GM10847 (cell line): ENCODE results near the gene ZDHHC11.

ENCODE experiments used
- POLR2A ChIP-seq: IDR thresholded peaks from 2 replicates; pipeline ENCODE4 v1.6.1; 2011; ENCODE audit not compliant: insufficient read length; ENCODE audit errors: extremely low read depth

ZDHHC11 gene

GRCh38 chr5:777756-778161 lies 73.0 kb downstream of the ZDHHC11 start:
- TF ChIP-seq POLR2A = no peak

DNA sequence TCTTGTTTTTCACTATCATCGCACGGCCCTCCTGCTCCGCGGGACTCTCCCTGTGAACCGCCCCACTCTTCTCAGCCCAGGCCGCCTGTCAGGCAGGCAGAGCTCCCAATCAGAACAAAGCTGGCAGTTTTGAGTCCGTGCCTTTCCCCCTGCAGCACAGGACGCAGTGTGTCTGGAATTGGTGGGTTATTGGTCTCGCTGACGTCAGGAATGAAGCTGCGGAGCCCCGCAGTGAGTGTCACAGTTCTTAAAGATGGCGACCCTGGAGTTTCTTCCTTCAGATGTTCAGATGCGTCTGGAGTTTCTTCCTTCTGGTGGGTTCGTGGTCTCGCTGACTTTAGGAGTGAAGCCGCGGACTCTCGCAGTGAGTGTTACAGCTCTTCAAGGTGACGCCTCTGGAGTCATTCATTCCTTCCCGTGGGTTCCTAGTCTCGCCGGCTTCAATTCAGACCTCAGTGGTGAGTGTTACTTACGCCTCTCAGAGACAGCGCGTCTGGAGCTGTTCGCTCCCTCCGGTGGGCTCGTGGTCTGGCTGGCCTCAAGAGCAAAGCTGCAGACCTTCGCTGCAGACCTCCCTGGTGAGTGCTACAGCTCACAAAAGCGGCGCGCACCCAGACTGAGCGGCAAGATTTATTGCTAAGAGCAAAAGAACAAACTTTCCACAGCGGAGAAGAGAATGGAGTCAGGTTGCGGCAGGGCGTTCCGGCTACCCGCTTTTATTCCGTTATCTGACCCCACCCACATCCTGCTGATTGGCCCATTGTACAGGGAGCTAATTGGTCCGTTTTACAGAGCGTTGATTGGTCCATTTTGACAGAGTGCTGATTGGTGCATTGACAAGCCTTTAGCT lies 73.7 kb downstream of the ZDHHC11 start:
- no peak for TF ChIP-seq POLR2A

DNA sequence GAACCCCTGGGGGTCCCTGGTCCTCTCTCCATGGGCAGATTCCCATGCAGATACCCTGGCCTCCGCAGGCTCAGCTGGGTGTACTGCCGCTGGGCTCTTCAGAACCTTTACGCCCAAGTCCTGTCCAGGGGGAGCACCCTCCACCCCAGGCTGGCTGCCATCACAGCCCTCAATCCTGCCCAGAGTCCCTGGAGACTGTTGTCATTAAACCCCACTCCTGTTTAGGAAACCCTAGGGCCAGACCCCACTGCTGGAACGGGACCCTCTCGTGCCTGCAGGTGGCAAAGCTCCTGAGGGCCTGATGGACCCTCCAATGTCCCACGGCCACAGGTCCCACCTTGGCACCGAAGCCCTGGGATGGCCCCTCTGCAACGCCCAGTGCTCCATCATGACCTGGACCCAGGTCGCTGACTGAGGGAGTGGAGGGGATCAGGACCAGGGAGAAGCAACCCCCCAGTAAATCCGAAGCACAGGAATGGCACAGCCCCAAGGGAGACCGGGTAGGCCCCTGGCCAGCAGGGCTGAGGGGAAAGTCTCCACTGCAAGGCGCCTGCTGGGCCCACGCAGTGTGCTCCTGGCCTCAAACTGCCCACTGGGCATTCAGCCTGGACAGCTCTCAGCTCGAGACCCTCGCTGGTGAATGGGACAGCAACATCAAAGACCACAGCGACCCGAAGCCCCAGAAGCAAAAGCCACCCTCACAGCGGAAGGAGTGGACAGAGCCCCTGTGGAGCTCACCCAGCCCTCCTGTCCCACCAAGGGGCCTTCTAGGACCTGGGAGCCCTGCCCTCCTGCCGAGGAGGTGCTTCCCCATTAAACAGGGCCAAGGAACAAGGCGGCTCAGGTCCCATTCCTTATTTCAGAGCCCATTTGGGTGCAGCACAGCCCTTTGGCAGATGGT lies 74.6 kb downstream of the ZDHHC11 start:
- TF ChIP-seq POLR2A = no peak

DNA sequence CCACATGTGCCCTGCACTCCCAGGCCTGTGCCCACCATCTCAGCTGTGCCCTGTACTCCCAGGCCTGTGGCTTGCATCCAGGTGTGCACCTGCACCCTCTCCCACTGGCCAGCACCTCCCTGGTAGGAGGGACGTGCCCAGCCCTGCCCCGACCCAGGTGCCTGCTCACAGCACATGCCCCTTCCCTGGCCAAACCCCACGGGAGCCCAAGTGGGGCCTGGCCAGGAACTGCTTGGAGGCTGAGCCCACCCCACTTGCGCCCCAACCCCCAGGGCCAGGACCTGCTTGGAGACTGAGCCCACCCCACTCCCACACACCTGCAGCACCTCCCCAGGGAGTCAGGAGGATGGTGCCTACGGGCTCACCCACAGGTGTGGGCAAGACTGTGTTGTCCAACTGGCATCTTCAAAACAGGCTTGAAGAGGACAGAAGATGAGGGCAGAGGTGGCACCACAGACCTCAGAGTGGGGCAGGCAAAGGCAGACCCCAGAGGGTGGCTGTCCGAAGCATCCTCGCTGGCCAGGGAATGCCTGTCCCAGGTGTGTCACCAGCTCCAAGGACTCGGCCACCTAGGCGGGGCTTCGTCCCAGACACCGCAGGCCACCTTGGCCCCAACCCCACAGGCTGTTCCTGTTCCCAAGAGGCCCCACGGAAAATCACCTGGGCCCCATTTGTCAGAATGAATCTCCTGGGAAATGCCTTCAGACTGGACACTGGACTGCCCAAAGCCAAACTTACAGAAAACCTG lies 77.1 kb downstream of the ZDHHC11 start:
- no peak for TF ChIP-seq POLR2A

GRCh38 chr5:766666-767431 lies 83.9 kb downstream of the ZDHHC11 start:
- TF ChIP-seq POLR2A = no peak

DNA sequence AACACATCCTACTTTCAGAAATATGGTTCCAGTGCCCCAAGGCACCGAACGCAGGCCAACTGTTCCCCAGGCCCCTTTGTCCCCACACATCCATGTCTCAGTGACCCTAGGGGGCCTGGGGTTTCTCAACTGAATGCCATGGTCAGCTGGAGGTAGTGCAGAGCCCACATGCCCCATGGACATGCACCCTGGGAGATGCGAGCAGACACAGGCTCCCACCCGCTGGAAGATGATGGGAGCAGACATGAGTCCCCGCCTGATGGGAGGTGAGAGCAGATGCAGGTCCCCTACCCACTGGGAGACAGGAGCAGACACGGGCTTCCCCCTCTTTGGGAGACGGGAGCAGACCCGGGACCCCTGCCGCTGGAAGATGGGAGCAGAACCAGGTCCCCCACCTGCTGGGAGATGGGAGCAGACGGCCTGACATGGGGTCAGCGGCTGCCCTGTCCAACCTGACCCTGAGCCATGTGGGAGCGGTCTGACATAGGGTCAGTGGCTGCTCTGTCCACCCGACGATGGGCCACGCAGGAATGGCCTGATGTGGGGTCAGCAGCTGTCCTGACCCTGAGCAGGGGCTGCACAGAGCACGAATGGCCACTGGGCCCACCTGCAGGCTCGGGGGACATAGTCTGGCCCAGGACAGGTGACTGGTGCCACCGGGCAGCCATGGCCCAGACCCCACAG lies 84.7 kb downstream of the ZDHHC11 start:
- no peak for TF ChIP-seq POLR2A

DNA sequence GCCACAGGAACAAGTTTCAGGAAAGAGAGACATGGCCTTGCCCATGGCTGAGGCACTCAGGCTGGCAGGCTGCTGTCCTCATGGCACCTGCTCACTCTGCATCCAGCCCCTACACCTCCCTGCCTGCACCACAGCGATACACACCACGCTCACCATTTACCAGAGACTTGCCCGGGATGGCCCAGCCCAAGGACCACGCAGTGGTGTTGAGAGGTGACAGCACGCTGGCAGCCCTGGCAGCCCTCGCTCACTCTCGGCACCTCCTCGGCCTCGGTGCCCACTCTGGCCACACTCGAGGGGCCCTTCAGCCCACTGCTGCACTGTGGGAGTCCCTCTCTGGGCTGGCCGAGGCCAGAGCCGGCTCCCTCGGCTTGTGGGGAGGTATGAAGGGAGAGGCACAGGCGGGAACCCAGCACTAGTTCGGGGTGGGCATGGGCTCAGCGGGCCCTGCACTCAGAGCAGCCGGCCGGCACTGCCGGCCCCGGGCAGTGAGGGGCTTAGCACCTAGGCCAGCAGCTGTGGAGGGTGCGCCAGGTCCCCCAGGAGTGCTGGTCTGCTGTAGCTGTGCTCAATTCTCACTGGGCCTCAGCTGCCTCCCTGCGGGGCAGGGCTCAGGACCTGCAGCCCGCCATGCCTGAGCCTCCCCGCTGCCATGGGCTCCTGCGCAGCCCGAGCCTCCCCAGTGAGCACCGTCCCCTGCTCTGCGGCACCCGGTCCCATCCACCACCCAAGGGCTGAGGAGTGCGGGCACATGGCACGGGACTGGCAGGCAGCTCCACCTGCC lies 86.6 kb downstream of the ZDHHC11 start:
- no peak for TF ChIP-seq POLR2A

DNA sequence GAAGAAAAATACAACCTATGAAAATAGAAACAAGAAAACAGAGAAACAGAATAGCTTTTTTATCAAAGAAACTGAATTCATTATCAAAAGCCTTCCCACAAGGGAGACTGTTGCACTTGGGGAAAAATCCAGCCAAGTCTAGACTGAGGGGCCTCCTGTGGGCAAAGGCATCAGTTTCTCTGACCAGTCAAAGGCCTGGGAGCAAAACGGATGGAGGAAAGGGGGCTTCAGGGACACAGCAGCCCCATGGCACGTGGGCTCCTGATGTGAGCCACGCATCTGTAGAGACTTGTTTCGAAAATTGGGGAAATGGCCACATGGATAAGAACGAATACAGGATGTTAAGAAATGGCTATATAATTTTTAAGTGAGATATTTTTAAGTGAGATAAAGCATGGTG lies 87.4 kb downstream of the ZDHHC11 start:
- TF ChIP-seq POLR2A = no peak

DNA sequence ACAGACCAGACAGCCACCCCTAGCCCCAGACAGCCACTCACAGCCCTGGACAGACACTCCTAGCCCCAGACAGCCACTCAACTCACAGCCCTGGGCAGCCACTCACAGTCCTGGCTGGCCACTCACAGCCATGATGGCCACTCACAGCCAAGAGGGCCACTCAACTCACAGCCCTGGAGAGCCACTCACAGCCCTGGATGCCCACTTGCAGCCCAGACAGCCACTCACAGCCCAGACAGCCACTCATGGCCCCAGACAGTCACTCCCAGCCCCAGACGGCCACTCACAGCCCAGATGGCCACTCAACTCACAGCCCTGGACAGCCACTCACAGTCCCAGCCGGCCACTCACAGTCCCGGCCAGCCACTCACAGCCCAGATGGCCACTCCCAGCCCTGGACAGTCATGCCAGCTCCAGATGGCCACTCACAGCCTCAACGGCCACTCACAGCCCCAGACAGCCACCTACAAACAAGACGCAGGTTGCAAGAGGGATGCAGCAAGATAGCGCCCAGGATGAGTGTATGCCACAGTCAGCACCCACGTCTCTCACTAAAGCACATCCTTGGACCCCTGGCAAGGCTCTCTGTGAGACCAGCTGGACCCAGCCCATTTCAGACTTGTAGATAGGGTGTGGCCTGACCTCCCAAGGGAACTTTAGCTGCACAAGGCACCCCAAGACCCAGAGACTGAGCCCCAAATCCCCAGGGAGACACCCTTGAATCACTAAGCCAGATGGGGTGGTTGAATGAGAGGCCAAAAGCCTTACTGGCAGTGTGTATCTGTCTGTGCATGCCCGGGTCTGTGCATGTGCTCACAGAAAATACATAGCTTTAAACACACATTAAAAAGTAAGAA lies 88.7 kb downstream of the ZDHHC11 start:
- no peak for TF ChIP-seq POLR2A

DNA sequence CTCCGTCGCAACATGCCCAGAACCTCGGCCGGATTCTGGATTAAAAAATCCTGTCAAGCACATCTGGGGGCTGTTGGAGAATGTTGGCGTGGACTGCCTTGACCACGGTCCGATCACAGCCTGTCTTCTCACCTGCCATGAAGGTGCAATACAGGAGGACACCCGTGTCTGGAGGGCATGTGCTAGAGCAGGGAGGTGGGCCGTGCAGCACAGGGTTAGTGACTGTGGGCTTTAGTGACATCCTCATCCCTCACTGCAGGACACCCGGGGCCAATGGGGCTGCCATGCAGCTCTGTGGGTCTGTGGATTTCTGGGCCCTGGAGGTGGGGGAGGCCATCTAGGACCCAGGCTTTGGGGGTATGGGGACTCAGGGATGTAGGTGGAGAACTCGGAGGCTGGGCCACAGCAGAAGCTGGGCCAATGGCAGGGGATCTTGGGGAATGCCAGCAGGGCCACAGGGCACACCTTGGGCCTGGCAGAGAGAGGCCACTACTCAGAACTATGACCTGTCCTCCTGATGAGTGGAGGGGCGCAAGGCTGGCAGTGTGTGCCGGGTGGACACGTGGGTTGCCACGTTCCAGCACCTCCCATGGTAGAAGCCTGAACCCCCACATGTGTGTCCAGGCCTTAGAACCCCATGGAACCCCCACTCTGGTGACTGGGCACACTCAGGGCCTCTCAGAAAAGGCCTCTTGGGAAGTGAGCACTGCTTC lies 89.6 kb downstream of the ZDHHC11 start:
- TF ChIP-seq POLR2A = no peak

DNA sequence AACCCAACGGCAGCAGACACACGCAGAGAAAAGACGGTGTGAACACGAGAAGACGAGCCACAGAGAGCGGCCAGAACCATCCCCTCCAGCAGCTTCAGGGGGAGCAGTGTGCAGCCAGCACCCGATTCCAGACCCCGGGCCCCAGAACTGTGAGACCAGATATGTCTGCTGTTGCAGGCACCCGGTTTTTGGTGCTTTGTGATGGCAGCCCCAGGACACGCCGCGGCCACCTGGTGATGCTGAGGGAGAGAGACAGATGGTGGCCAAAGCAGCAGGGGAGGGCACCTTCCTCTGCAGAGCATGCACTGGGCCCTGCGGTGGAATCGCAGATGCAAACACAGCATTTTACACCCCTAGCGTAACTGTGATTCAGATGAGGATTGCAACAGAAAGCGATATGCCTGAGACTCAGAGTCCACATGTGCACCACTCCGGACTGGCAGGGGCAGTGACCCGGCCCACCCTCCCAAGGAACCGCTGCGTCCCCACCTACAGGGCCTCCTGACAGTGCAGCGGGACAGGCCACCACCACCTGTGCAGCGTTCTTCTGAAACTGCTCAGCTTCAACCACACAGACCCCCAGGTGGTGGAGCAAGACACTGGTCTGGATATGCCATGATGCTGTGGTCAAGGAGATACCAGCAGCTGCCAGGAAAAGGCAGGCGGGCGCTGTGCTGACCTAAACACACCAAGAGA lies 90.3 kb downstream of the ZDHHC11 start:
- TF ChIP-seq POLR2A = no peak

DNA sequence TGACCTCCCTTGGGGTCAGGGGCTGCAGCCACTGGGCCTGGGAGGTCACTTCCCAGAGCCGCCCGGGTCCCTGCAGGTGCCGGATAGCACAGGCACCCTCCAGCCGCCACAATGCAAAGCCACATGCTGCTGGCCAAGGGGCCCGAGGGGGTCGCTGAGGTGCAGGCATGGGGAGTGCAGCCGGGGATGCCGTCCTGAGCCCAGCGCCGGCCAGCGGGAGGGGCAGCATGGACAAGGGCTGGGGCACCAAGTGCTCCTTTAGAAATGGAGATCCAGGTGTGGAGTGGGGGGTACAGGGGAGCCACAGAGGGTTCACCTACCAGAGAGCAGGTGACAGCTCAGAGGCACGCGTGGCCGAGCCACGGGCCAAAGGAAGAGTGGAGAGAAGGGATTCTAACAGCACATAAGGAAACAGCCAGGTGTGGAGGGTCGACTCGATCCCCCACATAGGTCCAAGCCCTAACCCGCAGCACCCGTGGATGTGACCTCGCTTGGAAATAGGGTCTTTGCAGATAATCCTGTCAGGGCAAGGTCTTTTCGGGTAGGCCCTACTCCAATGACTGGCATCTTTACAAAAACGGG lies 90.9 kb downstream of the ZDHHC11 start:
- no peak for TF ChIP-seq POLR2A
